ENCODE results near the gene GLIS1.

The GLIS1 gene

GRCh38 chr1:53622531-53622930 is 116.4 kb downstream of the GLIS1 start:
- H3F3A ChIP-seq (ENCODE audit: insufficient read depth, low read length) = no peaks in the 10 kb centered on the region
- no peak for DNase-seq
- H3K9me2 ChIP-seq (replicated peaks; ENCODE audit: insufficient read depth, low read length) = no peaks in the 10 kb centered on the region

GRCh38 chr1:53621144-53621543 is 117.8 kb downstream of the GLIS1 start:
- H3K4me2 ChIP-seq (ENCODE audit: low read depth, low read length) = no peak overlapping the region
- H3K36me3 ChIP-seq (replicated peaks; ENCODE audit: insufficient read depth, low read length) = no peaks in the 10 kb centered on the region
- no peaks in the 10 kb centered on the region for H3K9me3 ChIP-seq (replicated peaks; ENCODE audit: insufficient read depth, low read length)
- H3F3A ChIP-seq (ENCODE audit: insufficient read depth, low read length) = no peaks in the 10 kb centered on the region
- H3K27me3 ChIP-seq (replicated peaks; ENCODE audit: insufficient read depth, low read length) = no peaks in the 10 kb centered on the region
- no peak overlapping the region for H3K4me3 ChIP-seq (ENCODE audit: low read length)
- no peak for DNase-seq
- H3K27ac ChIP-seq (ENCODE audit: low read length) = no peak overlapping the region
- H3K9ac ChIP-seq (ENCODE audit: low read length) = no peak overlapping the region
- no peaks in the 10 kb centered on the region for H3K4me1 ChIP-seq (ENCODE audit: low read length)
- TF ChIP-seq EZH2phosphoT487 (IDR thresholded peaks at IDR 0.05; ENCODE audit: low read length) (no peak), EZH2 (optimal IDR thresholded peaks at IDR 0.05; ENCODE audit: low read depth, low read length) (no peak), CTCF (IDR thresholded peaks at IDR 0.05; ENCODE audit: low read length) (no peak)
- H3K9me2 ChIP-seq (replicated peaks; ENCODE audit: insufficient read depth, low read length) = no peaks in the 10 kb centered on the region
- no peaks in the 10 kb centered on the region for H3K79me2 ChIP-seq (ENCODE audit: low read length)
- no peaks in the 10 kb centered on the region for H4K20me1 ChIP-seq (ENCODE audit: insufficient read depth, low read length)
- no peak overlapping the region for H2AFZ ChIP-seq (ENCODE audit: low read length)

More at GRCh38 chr1:53622531-53622930, 116.4 kb downstream of the GLIS1 start:
- TF ChIP-seq EZH2 (optimal IDR thresholded peaks at IDR 0.05; ENCODE audit: low read depth, low read length) (no peak), EZH2phosphoT487 (IDR thresholded peaks at IDR 0.05; ENCODE audit: low read length) (no peak), CTCF (IDR thresholded peaks at IDR 0.05; ENCODE audit: low read length) (no peak)
- Histone ChIP-seq H2AFZ (ENCODE audit: low read length) (no peak overlapping the region), H4K20me1 (ENCODE audit: insufficient read depth, low read length) (no peaks in the 10 kb centered on the region), H3K79me2 (ENCODE audit: low read length) (no peaks in the 10 kb centered on the region), H3K4me1 (ENCODE audit: low read length) (no peaks in the 10 kb centered on the region), H3K4me2 (ENCODE audit: low read depth, low read length) (no peak overlapping the region), H3K27ac (ENCODE audit: low read length) (no peak overlapping the region), H3K9ac (ENCODE audit: low read length) (no peak overlapping the region), H3K4me3 (ENCODE audit: low read length) (no peak overlapping the region), H3K27me3 (replicated peaks; ENCODE audit: insufficient read depth, low read length) (no peaks in the 10 kb centered on the region), H3K9me3 (replicated peaks; ENCODE audit: insufficient read depth, low read length) (no peaks in the 10 kb centered on the region), H3K36me3 (replicated peaks; ENCODE audit: insufficient read depth, low read length) (no peaks in the 10 kb centered on the region)

GRCh38 chr1:53620061-53620855 is 118.7 kb downstream of the GLIS1 start:
- Histone ChIP-seq H3K9me3 (replicated peaks; ENCODE audit: insufficient read depth, low read length) (no peaks in the 10 kb centered on the region), H3F3A (ENCODE audit: insufficient read depth, low read length) (no peaks in the 10 kb centered on the region), H3K9me2 (replicated peaks; ENCODE audit: insufficient read depth, low read length) (no peaks in the 10 kb centered on the region), H3K36me3 (replicated peaks; ENCODE audit: insufficient read depth, low read length) (no peaks in the 10 kb centered on the region), H3K27ac (ENCODE audit: low read length) (no peak overlapping the region), H3K27me3 (replicated peaks; ENCODE audit: insufficient read depth, low read length) (no peaks in the 10 kb centered on the region), H3K4me1 (ENCODE audit: low read length) (no peaks in the 10 kb centered on the region), H3K4me3 (ENCODE audit: low read length) (no peak overlapping the region), H2AFZ (ENCODE audit: low read length) (no peak overlapping the region), H3K9ac (ENCODE audit: low read length) (no peak overlapping the region), H4K20me1 (ENCODE audit: insufficient read depth, low read length) (no peaks in the 10 kb centered on the region), H3K4me2 (ENCODE audit: low read depth, low read length) (no peak overlapping the region), H3K79me2 (ENCODE audit: low read length) (no peaks in the 10 kb centered on the region)
- no peak for DNase-seq
- TF ChIP-seq EZH2phosphoT487 (IDR thresholded peaks at IDR 0.05; ENCODE audit: low read length) = no peak
- TF ChIP-seq CTCF (IDR thresholded peaks at IDR 0.05; ENCODE audit: low read length) = no peak
- TF ChIP-seq EZH2 (optimal IDR thresholded peaks at IDR 0.05; ENCODE audit: low read depth, low read length) = no peak
